Body of pancreas (tissue), 4 donors: ENCODE data around the gene TMEM183A. TPM values are rescaled to one million over a fixed set of nuclear protein-coding genes. Genes with fewer than 3 reads are reported as not detected.

Experiments used
- ATAC-seq: fragments of 150-250 bp; one replicate; pipeline ENCODE4 v1.9.1; 2016
- DNase-seq, 4 donors: peaks; one replicate each; pipeline ENCODE4 v3.0.0-alpha.2; 2019
- H3K27ac ChIP-seq, 4 donors: fragments of 200-600 bp; sonication (generic); 1 replicate in 3 of 4; 2 replicates in 1 of 4; pipeline versions ENCODE4 v1.5.1 to v1.6.1; 2016 to 2019; ENCODE audit warnings: mild to moderate bottlenecking in 1 of 4, mixed read lengths in 1 of 4, moderate library complexity in 1 of 4
- H3K27me3 ChIP-seq, 2 donors: fragments of 200-600 bp; sonication (generic); one replicate each; pipeline ENCODE4 v1.6.0; 2016; ENCODE audit warnings: mild to moderate bottlenecking in 1 of 2
- H3K36me3 ChIP-seq, 2 donors: fragments of 200-600 bp; sonication (generic); replicated peaks in 1 of 2; 2 replicates each; pipeline ENCODE4 v1.5.1; 2016; ENCODE audit warnings: low read depth in 2 of 2; ENCODE audit not compliant: insufficient read depth in 1 of 2
- H3K4me1 ChIP-seq: fragments of 200-600 bp; sonication (generic); one replicate; pipeline ENCODE4 v1.6.0; 2016
- H3K4me3 ChIP-seq, 2 donors: fragments of 200-600 bp; sonication (generic); 1 replicate in 1 of 2; 2 replicates in 1 of 2; pipeline ENCODE4 v1.5.1; 2016 to 2019
- H3K9me3 ChIP-seq, 3 donors: fragments of 200-600 bp; sonication (generic); 1 replicate in 2 of 3; 2 replicates in 1 of 3; pipeline ENCODE4 v1.5.1; 2016
- POLR2A ChIP-seq, 3 donors: fragments of 450-650 bp; IDR thresholded peaks; one replicate each; pipeline ENCODE4 v1.6.1; 2016; ENCODE audit warnings: antibody characterized with exemption in 3 of 3, mild to moderate bottlenecking in 2 of 3
- WGBS, 2 donors: methylation state at CpG; one replicate each; pipeline ENCODE4 v1.1.5; 2017; 5-methylcytosine and 5-hydroxymethylcytosine counted together
- intact Hi-C: fragments of 100-400 bp; cut with DNase I; formaldehyde crosslinking; loops from one replicate; pipeline ENCODE4 v1.15.1; 2023
- total RNA-seq, 2 donors: library from RNA; depleted of rRNA; stranded (reverse); fragments of >200 nt; gene quantifications; one replicate each; pipeline ENCODE4 v1.1.0, GENCODE V29; 2016
- TF ChIP-seq, protein P1 (sequence below), 7 experiments: fragments of 450-650 bp in 4 of 7; fragments of 200-600 bp in 3 of 7; sonication (generic) in 3 of 7; IDR thresholded peaks; one replicate each; pipeline ENCODE4 v1.5.1; 2016 to 2019; ENCODE audit warnings: antibody characterized with exemption in 7 of 7

TMEM183A gene
- total RNA-seq, 2 donors from 2014 or later = 47.7 to 86.7 TPM

DNA sequence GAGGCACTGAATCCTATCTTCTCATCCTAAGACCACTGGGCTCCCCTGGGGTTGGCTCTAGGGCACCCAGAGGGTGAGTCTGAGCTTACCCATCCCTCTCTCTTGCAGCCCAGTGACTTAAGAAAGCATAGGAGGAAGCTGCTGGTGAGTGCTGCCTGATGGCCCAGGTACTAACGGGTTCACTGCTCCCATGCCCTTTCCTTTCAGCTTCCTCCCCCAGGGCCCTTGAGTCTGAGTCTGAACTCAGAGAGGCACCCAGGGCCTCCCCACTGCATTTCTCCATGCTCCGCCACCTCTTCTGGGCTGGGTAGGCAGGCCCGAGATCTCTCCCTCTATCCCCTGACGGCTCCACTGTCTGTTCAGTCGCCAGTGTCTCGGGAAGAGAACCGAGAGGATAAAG, 48.8 kb downstream of the TMEM183A start:
- intact Hi-C loops = no loop called here
- no peak overlapping the region for H3K4me3 ChIP-seq
- H3K36me3 ChIP-seq = no peaks in the 10 kb centered on the region
- 85 to 90% methylated on average over 7 of the region's 7 CpGs for WGBS, 2 donors
- H3K4me1 ChIP-seq = no peaks in the 10 kb centered on the region
- DNase-seq = no peak
- no peak for ATAC-seq
- peaks cover 0 to 3% of the 10 kb centered on the region in 2 donors for H3K27me3 ChIP-seq
- no peaks in the 10 kb centered on the region for H3K9me3 ChIP-seq
- H3K27ac ChIP-seq = no peak overlapping the region
- no peak for TF ChIP-seq POLR2A (IDR thresholded peaks at IDR 0.05)
- TF ChIP-seq, protein P1, sequence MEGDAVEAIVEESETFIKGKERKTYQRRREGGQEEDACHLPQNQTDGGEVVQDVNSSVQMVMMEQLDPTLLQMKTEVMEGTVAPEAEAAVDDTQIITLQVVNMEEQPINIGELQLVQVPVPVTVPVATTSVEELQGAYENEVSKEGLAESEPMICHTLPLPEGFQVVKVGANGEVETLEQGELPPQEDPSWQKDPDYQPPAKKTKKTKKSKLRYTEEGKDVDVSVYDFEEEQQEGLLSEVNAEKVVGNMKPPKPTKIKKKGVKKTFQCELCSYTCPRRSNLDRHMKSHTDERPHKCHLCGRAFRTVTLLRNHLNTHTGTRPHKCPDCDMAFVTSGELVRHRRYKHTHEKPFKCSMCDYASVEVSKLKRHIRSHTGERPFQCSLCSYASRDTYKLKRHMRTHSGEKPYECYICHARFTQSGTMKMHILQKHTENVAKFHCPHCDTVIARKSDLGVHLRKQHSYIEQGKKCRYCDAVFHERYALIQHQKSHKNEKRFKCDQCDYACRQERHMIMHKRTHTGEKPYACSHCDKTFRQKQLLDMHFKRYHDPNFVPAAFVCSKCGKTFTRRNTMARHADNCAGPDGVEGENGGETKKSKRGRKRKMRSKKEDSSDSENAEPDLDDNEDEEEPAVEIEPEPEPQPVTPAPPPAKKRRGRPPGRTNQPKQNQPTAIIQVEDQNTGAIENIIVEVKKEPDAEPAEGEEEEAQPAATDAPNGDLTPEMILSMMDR (IDR thresholded peaks at IDR 0.05) = no peak

GRCh38 chr1:203056516-203056915, 49.3 kb downstream of the TMEM183A start:
- Histone ChIP-seq H3K9me3 (no peaks in the 10 kb centered on the region), H3K4me3 (no peak overlapping the region), H3K27ac (no peak overlapping the region), H3K36me3 (no peaks in the 10 kb centered on the region), H3K27me3 (peaks cover 0 to 3% of the 10 kb centered on the region in 2 donors), H3K4me1 (no peaks in the 10 kb centered on the region)
- intact Hi-C loops = no loop called here
- ATAC-seq = no peak
- TF ChIP-seq POLR2A (IDR thresholded peaks at IDR 0.05) = no peak
- TF ChIP-seq, protein P1 (IDR thresholded peaks at IDR 0.05) = no peak
- no peak for DNase-seq
- WGBS, 2 donors = 72 to 83% methylated on average over 5 to 6 of the region's 6 CpGs

DNA sequence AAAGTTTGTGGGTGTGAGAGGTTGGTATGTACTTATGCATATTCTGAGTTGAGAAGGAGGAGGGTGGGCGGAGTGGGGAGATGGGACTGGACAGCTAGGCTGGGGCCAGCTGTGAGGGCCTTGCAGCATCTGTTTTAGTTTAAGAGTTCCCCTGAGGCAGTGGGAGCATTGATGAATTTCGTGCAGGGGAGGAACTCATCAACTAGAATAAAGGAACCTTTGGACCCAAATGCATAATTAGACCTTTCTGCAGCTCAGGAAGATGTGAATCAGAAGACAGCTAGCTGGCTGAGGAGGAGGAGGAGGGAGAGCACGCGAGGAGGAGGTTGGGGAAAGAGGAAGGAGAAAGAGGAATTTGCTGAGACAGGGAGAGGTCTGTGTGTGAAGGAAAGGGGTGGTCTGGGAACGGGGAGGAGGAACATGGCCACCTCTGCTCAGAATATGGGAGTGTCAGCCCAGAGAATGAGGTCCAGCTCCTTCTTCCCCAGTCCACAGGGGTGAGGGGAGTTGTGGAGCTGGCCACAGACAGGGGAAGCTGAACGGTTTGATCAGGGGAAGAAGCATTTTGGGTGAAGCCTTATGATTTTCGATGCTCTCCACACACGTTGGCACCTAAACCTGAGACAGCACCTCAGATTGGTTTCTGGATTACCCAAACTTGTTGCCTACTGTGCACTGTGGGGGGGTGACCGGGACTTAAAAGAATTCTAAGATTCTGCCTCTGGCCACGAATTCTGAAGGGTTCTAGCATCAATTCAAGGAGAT, 50.9 kb downstream of the TMEM183A start:
- Histone ChIP-seq H3K27ac (no peak overlapping the region), H3K36me3 (no peaks in the 10 kb centered on the region), H3K9me3 (no peaks in the 10 kb centered on the region), H3K4me1 (no peaks in the 10 kb centered on the region), H3K27me3 (peaks cover 0 to 3% of the 10 kb centered on the region in 2 donors), H3K4me3 (no peak overlapping the region)
- 29 to 40% methylated on average over 9 to 10 of the region's 10 CpGs for WGBS, 2 donors
- intact Hi-C loops = no loop called here
- no peak for DNase-seq
- TF ChIP-seq POLR2A (IDR thresholded peaks at IDR 0.05) = no peak
- TF ChIP-seq, protein P1 (IDR thresholded peaks at IDR 0.05) = no peak
- no peak for ATAC-seq

DNA sequence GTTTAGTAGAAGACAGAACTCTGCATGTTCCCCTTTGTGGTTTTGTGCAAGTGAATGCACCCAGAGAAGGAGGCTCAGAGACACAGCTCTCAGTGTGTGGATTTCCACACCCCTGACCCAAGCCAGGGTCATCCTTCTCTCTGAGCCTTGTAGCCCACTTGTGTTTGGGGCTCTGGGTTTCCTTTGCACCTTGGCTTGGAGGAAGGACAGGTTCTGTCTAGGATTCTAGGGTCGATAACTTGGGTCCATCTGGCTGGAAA, 51.4 kb downstream of the TMEM183A start:
- intact Hi-C loops = no loop called here
- no peak for TF ChIP-seq POLR2A (IDR thresholded peaks at IDR 0.05)
- TF ChIP-seq, protein P1 (IDR thresholded peaks at IDR 0.05) = no peak
- no peak overlapping the region for H3K4me3 ChIP-seq
- no peaks in the 10 kb centered on the region for H3K36me3 ChIP-seq
- WGBS, 2 donors = 58% methylated on average over 1 of the region's 1 CpG; no CpG with 5 or more reads in 1 of the 2 donors
- H3K27ac ChIP-seq = no peak overlapping the region
- no peaks in the 10 kb centered on the region for H3K9me3 ChIP-seq
- H3K27me3 ChIP-seq = peaks cover 0 to 2% of the 10 kb centered on the region in 2 donors
- DNase-seq (no peak), ATAC-seq (no peak)
- H3K4me1 ChIP-seq = no peaks in the 10 kb centered on the region

DNA sequence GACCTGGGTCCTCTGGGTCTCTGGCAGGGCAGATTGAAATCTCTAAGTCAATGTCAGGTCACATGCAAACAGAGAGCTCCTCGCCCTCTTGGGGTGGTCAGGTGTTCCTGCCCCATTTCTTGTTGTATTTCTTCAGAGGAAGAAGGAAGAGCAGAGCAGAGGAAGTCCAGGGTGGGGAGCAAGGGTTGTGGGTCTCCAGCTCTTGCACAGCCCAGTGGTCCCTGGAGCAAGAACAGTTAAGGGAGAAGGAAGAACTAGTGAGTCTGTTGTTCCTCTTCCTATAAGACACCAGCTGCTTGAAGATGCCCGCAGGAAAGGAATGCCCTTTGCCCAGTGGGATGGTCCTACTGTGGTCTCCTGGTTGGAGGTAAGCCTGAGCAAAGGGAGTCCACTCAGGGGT, 52.3 kb downstream of the TMEM183A start:
- intact Hi-C loops = no loop called here
- ATAC-seq (no peak), DNase-seq (no peak)
- Histone ChIP-seq H3K27ac (no peak overlapping the region), H3K27me3 (no peaks in the 10 kb centered on the region), H3K9me3 (no peaks in the 10 kb centered on the region), H3K4me3 (no peak overlapping the region), H3K4me1 (no peaks in the 10 kb centered on the region), H3K36me3 (no peaks in the 10 kb centered on the region)
- WGBS, 2 donors = 63 to 71% methylated on average over 2 of the region's 2 CpGs
- TF ChIP-seq POLR2A (IDR thresholded peaks at IDR 0.05) = no peak
- TF ChIP-seq, protein P1 (IDR thresholded peaks at IDR 0.05) = no peak
